ENCODE data around the gene KIAA0930.

Gene KIAA0930

GRCh38 chr22:45216133-45217003, 24.3 kb downstream of the KIAA0930 start:
- no peak for DNase-seq (ENCODE audit: low spot score)

DNA sequence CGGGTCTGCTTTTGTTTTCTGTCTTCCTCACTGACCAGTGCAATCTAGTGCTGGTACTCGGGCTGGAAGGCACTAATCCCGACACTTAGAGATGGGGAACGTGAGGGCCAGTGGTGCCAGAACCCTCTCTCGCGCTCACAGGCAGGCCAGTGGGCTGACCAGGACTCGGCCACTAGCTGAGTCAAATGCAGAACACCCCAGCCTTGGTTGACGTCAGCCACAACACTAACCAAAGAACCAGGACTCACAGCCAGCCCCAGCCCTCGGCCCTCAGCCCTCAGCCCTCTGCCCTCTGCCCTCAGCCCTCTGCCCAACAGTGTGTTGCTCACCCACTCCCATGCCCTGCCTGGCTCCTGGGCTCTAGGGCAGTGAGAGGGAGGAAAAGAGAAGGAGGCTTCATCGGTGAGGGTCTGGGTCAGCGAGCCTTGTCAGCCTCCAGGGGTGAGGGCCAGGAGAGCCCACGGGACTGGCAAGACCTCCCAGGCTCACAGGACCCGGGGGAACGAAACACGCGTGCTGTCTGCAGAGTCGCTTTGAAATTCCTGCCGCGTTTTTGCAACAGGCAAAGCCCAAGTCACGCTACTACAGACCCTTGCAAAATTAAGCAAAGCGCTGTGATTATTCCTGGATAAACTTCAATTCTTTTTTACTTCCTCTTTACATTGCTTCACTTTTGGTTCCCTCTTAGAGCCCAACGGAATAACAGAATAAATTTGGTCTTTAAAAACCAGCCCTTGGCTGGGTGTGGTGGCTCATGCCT, 27.5 kb downstream of the KIAA0930 start:
- no peak for DNase-seq (ENCODE audit: low spot score)

DNA sequence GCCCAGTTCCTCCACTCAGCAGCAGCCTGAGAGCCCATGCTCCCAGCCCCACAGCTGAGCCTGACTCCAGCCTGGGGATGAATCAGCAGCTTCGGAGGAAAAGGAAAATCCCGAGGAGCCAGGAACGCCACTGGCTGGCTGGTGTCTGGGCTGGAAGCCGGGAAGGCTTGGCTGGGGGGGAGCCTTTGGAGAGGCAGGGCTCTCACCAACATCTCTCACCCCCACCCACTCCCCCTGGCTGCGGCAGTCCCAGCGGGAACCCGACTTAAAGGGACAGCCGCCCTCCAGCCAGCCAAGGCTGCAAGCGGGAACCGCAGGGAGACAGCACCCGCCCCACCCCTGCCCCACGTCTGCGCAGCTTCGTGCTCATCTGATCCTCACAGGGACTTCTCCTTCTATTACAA, 28.4 kb downstream of the KIAA0930 start:
- DNase-seq (ENCODE audit: low spot score): no peak

- DNase-seq (ENCODE audit: low spot score): no peak
Observed at GRCh38 chr22:45211848-45212247, 28.8 kb downstream of the KIAA0930 start.

DNA sequence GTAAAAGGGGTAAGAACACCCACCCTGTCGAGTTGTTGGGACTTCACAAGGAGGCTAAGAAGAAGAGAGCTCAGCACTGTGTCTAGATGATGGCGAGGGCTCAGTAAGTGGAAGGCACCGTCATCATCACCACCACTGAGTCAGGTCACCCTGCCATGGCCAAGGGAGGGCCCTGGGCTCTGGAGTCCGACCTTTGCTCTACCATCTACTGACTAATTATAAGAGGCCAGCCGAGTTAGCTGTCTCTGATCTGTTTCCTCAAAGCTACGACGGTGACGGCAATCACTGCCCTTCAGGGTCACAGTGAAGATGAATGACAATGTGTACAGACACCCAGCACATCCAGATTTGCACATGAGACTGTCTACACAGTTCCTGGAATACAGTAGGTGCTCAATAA, 29.3 kb downstream of the KIAA0930 start:
- DNase-seq (ENCODE audit: low spot score): no peak

- DNase-seq (ENCODE audit: low spot score): no peak
Observed at GRCh38 chr22:45210991-45211390, 29.7 kb downstream of the KIAA0930 start.

DNA sequence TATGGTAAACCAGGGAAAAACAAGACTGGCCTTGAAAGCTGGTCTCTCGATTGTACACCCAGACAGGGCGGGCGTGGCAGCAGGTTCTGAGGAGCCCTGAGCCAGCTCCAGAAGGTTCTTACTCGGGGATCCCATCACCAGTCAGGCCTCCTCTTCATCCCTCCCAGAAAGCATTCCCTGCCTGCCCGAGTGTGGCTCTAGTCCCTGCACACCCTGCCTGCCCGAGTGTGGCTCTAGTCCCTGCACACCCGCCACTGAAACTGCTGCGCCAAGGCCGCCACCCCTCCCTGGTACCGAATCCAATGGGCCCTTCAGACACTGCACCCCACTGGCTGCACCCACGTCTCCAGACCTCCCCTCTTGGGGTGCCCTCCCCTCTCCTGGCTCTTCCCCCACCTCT, 30.1 kb downstream of the KIAA0930 start:
- DNase-seq (ENCODE audit: low spot score): no peak

DNA sequence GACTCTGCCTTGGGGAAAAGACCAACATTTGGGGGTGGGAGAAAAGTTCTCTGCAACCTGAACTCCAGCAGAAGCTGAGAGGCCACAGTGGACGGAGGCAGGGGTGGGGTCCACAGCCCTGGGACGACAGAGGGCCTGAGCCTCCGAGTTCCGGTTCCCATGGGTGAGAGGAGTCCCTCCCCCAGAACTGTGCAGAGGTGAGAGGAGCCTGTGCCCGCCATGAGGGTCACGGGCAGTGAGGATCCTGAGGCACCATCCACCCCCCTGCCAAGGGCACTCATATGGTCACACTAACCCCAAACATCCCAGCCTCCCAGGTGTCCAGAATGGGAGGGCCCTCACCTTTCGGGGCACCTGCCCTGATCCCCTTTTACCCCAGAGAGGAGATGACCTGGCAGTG, 30.5 kb downstream of the KIAA0930 start:
- no peak for DNase-seq (ENCODE audit: low spot score)

- peak; percentile 13 for DNase-seq (ENCODE audit: low spot score)
Observed at GRCh38 chr22:45208993-45209838, 31.5 kb downstream of the KIAA0930 start.

GRCh38 chr22:45208696-45208992, 32.0 kb downstream of the KIAA0930 start:
- DNase-seq (ENCODE audit: low spot score): no peak

- DNase-seq (ENCODE audit: low spot score): peak; percentile 32
Observed at GRCh38 chr22:45207981-45208664, 32.6 kb downstream of the KIAA0930 start.

GRCh38 chr22:45207533-45207932, 33.2 kb downstream of the KIAA0930 start:
- no peak for DNase-seq (ENCODE audit: low spot score)

DNA sequence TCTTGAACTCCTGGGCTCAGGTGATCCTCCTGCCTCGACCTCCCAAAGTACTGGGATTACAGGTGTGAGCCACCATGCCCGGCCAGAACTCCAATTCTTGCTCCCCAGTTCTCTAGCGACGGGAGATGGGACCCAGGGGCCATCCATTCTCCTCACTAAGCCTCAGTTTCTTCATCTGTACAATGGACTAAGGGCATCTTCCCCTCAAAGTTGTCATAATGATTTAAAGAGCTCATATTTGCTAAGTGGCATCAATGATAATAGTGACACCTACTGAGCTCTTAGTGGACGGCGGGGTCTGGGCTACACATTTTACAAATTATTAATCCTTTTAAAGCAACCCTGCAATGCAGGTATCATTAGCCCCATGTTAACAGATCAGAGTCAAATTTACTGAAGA, 34.5 kb downstream of the KIAA0930 start:
- no peak for DNase-seq (ENCODE audit: low spot score)

- DNase-seq (ENCODE audit: low spot score): no peak
Observed at GRCh38 chr22:45205276-45205925, 35.3 kb downstream of the KIAA0930 start.

DNA sequence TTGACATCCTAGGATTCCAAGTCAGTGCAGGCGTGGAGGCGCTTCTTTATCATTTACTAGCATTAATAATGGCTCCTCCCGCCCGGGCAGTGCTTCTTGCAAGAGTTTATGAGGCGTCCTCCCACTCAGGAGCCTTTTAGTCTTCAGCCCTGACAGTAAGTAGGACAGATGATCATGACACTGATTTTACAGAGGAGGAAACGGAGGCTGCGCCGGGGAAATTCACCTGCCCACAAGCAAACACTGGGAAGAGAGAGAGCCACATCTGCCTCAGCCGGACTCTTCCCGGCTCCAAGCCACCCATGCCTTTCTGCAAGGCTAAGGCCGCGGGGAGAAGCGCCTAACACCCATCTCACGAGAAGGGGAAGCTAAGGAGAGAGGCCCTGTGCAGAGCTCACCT, 35.9 kb downstream of the KIAA0930 start:
- no peak for DNase-seq (ENCODE audit: low spot score)

DNA sequence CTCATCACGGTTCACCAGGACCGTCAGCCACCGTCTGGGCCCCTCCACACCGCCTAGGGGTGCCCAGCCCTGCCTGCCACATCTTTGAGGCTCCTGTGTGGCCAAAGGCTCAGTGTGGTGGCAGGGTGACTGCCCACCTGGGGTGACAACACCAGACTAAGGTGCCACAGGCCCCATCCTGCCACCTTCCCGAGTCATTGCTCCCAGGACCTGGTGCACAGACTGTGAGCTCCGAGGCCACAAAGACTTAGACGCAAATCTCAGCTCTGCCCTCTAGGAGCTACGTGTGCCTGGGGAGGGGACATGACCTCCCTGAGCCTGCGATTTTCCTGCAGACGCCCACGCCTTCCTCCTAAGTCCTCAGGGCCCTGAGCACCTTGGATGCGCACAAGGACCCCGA, 36.5 kb downstream of the KIAA0930 start:
- no peak for DNase-seq (ENCODE audit: low spot score)

DNA sequence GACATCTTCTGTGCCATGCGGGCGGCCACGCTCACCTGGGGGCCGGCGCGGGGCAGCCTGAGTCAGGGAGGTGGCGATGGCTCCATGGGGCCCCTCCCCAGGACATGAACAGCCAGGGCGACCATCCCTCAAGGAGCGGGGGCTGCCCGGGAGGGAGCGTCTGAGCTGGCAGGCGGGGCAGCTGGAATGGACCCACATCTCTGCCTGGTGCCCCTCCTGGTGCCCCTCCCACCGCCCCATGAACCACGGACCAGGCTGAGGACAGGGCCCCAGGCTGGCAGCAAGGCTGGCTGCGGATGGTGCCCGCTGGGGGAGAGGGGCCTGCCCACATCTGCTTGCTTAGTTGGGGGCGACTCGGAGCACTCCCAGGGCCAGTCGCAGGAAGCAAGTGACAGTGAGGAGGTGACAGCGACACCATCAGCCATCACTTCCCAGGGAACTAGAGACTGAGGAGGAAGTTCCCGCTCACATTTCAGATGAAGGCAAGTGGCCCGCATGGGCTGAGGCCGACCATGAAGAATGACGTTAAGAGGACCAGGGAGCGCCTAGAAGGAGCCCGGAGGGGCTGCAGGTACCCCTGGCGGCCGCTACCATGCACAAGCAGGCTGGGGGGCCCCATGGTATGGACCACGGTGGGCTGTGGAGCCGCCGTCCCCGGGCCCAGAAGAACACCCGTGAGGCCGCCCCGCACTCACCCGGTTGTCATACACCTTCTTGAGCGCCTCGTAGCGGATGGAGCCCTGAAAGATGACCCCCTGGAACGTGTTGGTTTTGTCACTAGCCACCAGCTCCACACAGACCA, 37.3 kb downstream of the KIAA0930 start:
- no peak for DNase-seq (ENCODE audit: low spot score)

DNA sequence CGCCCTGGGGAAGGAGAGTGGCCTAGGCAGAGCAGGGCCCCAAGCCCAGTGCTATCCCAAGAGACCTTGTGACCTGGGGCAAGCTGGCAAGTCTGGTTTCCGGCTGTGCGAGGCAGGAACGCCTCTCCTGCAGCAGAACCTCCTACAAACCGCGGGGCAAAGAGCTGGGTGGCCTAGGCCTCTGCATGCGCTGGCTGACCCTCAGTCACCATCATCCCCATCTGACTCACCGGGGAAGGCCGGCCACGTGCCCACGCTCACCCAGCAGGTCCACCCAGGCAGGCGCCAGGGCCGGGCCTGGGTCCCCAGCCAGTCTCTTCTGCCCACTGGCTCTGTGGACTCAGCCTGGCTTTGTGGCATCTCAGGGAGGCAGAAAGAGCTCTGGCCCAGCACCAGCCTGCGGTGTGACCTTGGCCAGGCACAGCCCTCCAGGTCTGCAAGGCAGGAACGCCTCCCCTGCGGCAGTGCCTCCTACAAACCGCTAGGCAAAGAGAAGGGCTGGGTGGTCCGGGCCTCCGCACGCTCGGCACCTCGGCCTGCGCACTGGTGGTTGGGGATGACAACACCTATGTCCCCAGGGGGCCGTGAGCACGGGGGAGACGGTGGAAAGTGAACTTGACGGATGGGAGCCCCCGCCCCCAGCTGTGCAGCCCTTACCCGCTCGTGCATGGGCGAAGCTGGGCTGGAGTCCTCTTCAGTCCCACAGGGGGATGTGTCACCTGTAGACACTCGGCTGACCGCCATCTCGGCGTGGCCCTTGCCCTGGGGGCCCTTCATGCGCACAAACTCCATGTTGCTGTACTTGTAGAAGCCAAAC, 38.2 kb downstream of the KIAA0930 start:
- no peak for DNase-seq (ENCODE audit: low spot score)

DNA sequence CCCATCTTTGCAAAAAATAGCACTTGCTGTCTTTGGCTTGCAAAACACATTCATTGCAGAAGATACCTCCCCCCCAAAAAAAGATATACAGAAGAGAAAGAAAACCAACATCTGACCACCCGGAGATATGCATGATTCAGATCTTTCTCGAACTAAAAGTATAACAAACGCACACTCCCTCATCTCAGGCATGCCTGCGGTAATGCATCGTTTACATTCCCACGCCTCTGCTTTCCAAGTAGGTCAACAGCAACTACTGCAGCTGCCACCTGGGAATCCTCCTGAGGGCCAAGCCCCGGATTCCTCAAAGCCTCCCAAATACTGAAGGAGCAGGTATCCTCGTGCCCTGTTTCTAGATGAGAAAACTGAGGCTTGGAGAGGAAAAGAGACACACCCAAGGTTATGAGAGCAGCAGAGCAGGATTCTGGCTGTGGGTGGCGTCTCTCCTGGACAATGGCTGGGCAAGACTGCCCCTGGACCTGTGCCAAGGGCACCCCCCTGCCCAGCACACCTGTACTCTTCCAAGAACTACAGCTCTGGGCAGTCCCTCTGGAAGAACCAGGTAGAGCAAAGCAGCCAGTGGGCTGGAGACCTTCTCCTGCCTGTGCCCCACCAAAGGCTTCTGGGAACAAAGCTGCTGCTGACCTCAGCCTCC, 38.9 kb downstream of the KIAA0930 start:
- DNase-seq (ENCODE audit: low spot score): no peak
